GM19397 (cell line): ENCODE measurements around the gene RAET1E.
"Not testable (repeated sequence)": the region's sequence is repeated elsewhere in the genome, so short reads cannot be mapped to it uniquely, and the experiment has no call there.

ENCODE experiments used
- ATAC-seq: cut with Tn5 transposase; IDR thresholded peaks from one replicate; pipeline ENCODE4 v1.9.1; 2021; ENCODE audit warnings: mild to moderate bottlenecking, moderate library complexity; ENCODE audit not compliant: unreplicated experiment

Gene RAET1E

GRCh38 chr6:149891864-149892263 is 6.0 kb downstream of the RAET1E start:
- ATAC-seq: not testable (repeated sequence)

- ATAC-seq: no peak
Observed at GRCh38 chr6:149891259-149891658, 6.7 kb downstream of the RAET1E start.

GRCh38 chr6:149890629-149891045 is 7.3 kb downstream of the RAET1E start:
- no peak for ATAC-seq

- no peak for ATAC-seq
Observed at GRCh38 chr6:149889326-149889725, 8.6 kb downstream of the RAET1E start.

- ATAC-seq: no peak
Observed at GRCh38 chr6:149888659-149889058, 9.3 kb downstream of the RAET1E start.

GRCh38 chr6:149888093-149888492 is 9.8 kb downstream of the RAET1E start:
- no peak for ATAC-seq

GRCh38 chr6:149887343-149887742 is 10.6 kb downstream of the RAET1E start:
- ATAC-seq: no peak

GRCh38 chr6:149885888-149886287 is 12.0 kb downstream of the RAET1E start:
- ATAC-seq: no peak

- ATAC-seq: no peak
Observed at GRCh38 chr6:149884617-149885016, 13.3 kb downstream of the RAET1E start.

- ATAC-seq: no peak
Observed at GRCh38 chr6:149884215-149884614, 13.7 kb downstream of the RAET1E start.

GRCh38 chr6:149881860-149882259 is 16.1 kb downstream of the RAET1E start:
- ATAC-seq: no peak

- ATAC-seq: no peak
Observed at GRCh38 chr6:149881066-149881766, 16.7 kb downstream of the RAET1E start.

- no peak for ATAC-seq
Observed at GRCh38 chr6:149877659-149878058, 20.3 kb downstream of the RAET1E start.

- ATAC-seq: no peak
Observed at GRCh38 chr6:149876241-149876933, 21.5 kb downstream of the RAET1E start.

GRCh38 chr6:149872233-149872632 is 25.7 kb downstream of the RAET1E start:
- ATAC-seq: no peak

- no peak for ATAC-seq
Observed at GRCh38 chr6:149871182-149871581, 26.7 kb downstream of the RAET1E start.

GRCh38 chr6:149869275-149869892 is 28.5 kb downstream of the RAET1E start:
- ATAC-seq: no peak

- ATAC-seq: no peak
Observed at GRCh38 chr6:149867876-149868640, 29.9 kb downstream of the RAET1E start.

- no peak for ATAC-seq
Observed at GRCh38 chr6:149864578-149865535, 33.1 kb downstream of the RAET1E start.
